ENCODE data around the gene CYP27B1.
"Not testable (repeated sequence)": the region's sequence is repeated elsewhere in the genome, so short reads cannot be mapped to it uniquely, and the experiment has no call there.

The CYP27B1 gene

DNA sequence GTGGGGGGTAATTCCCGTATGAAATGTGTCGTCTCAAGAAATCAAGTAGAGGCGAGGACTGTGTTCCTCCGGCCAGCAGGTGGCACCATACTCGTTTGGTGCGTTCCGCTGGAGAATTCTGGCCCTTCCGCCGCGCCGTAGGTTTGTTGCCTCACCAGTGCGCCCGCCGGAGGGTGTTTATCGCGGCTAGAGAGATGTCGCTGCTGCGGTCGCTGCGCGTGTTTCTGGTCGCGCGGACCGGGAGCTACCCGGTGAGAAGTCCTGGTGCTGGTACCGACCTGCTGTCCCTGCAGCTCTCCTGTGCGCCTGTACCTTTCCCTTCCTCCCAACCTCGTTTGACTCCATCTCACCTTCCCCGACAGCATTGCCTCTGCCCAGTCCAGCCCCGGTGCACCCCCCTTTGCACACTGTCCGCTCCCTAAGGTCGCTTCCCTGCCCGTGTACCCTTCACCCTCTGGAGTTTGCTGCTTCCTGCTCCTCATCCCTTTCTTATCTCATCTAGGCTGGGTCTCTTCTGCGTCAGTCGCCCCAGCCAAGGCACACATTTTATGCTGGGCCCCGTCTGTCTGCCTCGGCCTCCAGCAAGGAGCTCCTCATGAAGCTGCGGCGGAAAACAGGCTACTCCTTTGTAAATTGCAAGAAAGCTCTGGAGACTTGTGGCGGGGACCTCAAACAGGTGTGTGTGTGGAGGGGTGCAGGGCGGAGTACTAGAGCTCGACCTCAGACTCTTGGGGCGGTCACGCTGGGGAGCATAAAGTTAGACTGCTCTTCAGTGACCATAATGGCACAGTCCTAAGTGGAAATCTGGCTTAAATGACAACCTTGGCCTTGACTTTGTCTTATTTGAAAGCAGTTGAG, 16.0 kb upstream of the CYP27B1 start, which contains the start of gene TSFM:
Gene TSFM, plus strand, starts transcription at position 180 of the 858 bp plus-strand sequence. Its CDS starts 15 bp downstream, at position 195.
- peak; percentile 95 for DNase-seq

- no peak for DNase-seq
Measured at GRCh38 chr12:57782243-57782607, 15.3 kb upstream of the CYP27B1 start.

GRCh38 chr12:57781801-57782200, 14.9 kb upstream of the CYP27B1 start:
- no peak for DNase-seq

- no peak for DNase-seq
Measured at GRCh38 chr12:57781244-57781643, 14.4 kb upstream of the CYP27B1 start.

DNA sequence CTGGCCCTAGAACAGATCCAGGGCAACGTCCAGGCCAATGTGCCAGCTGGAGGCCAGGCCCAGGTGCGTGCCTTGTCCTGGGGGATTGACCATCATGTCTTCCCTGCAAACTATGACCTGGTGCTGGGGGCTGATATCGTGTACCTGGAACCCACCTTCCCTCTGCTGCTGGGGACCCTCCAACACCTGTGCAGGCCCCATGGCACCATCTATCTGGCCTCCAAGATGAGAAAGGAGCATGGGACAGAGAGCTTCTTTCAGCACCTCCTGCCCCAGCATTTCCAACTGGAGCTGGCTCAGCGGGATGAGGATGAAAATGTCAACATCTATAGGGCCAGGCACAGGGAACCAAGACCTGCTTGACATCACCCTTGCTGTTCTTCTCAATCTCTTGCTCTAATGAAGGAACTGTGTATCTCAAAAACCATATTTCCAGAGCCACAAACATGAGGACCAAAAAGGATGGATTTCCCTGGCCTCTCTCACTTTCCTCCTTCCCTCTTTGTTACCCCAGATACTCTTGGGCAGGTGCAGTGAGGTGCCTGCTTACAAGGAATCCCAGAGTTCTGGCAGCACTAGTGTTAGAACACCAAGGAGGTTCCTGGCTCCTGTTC, 13.5 kb upstream of the CYP27B1 start:
- no peak for DNase-seq

GRCh38 chr12:57779736-57780135, 12.9 kb upstream of the CYP27B1 start:
- no peak for DNase-seq

GRCh38 chr12:57777911-57778310, 11.0 kb upstream of the CYP27B1 start:
- DNase-seq, result no peak

DNA sequence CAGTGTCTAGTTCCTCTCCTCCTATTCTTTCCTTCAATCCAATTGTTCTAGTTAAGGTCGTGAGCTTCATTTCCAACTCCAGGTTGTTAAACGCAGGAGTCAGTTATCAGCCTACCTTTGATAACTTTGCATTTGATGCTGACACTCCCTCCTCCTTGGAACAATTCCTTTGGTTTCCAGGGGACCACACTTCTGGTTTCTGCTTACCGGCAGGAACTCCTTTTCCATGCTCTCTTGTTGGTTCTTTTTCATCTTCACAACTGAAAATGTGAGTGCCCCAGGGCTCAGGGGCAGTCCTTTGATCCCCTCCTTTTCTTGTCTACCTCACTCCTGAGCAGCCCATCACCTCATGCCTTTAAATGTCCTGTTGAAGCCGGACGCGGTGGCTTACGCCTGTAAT, 10.5 kb upstream of the CYP27B1 start:
- no peak for DNase-seq

DNA sequence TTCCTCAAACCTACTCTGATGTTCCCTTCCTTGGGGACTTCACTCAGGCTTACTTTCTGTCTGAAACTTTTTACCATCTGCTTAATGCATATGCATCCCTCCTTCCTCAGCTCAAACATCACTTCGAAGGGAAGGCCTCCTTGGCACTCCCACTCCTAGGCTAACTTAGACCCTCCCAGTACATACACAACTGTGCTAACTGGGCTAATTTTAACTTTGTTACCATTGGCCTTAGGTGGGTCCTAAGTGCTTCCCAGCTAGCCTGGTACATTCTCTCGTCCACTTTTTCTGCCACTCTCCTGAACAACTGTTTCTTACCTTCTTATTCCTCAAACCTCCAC, 9.3 kb upstream of the CYP27B1 start:
- no peak for DNase-seq

- DNase-seq, result no peak
Measured at GRCh38 chr12:57775563-57776246, 8.8 kb upstream of the CYP27B1 start.

GRCh38 chr12:57775044-57775443, 8.2 kb upstream of the CYP27B1 start:
- no peak for DNase-seq

DNA sequence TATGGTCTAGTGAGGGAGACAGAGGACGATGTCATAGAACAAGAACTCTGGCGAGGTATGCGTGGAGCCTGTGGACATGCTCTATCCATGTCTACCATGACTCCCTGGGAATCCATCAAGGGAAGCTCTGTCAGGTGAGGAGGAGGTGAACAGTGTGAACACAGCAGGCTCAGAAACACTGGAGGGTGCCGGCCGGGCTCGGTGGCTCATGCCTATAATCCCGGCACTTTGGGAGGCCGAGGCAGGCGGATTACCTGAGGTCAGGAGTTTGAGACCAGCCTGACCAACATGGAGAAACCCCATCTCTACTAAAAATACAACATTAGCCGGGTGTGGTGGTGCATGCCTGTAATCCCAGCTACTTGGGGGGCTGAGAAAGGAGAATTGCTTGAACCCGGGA, 7.8 kb upstream of the CYP27B1 start:
- DNase-seq, result not testable (repeated sequence)

DNA sequence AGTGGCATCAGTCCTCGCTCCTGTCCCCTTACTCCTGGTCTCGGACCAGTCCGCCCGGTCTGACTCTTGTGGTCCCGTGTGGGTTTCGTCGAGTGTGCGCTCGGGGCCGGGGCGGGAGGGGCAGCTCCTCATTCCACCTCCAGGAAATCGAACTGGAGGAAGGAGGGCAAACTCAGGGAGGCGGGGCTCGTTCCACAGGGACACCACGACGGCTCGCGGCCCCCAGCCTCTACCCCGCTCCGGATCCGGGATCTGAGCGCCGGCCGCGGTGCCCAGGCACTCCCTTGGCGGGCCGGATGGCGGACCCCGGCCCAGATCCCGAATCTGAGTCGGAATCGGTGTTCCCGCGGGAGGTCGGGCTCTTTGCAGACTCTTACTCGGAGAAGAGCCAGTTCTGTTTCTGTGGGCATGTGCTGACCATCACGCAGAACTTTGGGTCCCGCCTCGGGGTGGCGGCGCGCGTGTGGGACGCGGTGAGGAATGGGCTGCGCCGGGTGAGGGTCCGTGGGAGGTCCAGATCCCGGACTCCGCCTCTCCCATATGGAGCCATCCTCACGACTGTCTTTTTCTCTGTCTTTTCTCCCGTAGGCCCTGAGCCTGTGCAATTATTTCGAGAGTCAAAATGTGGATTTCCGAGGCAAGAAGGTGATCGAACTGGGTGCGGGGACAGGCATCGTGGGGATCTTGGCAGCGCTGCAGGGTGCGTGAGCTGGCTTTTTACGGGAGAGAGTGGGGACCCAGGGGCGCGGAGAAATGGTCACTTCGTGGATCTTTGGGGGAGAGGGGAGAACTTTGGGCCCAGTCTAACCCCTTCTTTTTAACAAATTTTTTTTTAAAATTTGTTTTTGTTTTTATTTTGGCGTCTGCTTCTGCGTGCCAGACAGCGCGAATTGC, 5.8 kb upstream of the CYP27B1 start, which contains the start of gene EEF1AKMT3:
Gene EEF1AKMT3, plus strand, starts transcription at position 186 of the 894 bp plus-strand sequence. Its CDS starts 111 bp downstream, at position 297.
- peak; percentile 45 for DNase-seq

DNA sequence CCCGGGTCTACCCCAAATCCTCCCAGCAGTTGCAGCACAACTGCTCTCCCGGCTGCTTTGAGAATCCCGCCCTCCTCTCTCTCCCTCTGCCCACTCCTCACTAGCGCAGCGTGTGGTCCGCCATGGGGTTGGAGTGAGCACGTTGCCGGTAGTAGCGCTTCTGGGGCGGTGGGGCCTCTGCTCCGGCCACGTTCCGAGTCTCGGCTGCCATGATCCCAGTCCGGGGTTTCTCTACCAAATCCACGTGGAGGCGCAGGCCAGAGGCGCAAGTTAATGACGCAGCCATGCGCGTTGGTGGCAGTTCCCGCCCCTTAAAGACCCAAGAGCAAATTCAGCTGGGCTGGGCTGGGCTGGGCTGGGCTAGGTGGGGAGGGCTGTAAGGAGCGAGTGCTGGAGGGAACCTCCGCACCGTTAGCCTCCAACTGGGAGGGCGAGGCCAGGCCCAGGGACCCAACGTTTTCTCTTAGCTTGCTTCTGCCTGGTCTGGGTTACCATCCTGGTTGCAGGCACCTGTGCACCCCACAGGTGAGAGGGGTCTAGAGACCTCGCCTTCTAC, 5.1 kb upstream of the CYP27B1 start, which contains the start of gene METTL1:
Gene METTL1, minus strand, starts transcription at position 233 of the 556 bp plus-strand sequence. Its CDS starts 22 bp downstream, at position 211.
- peak; percentile 96 for DNase-seq

DNA sequence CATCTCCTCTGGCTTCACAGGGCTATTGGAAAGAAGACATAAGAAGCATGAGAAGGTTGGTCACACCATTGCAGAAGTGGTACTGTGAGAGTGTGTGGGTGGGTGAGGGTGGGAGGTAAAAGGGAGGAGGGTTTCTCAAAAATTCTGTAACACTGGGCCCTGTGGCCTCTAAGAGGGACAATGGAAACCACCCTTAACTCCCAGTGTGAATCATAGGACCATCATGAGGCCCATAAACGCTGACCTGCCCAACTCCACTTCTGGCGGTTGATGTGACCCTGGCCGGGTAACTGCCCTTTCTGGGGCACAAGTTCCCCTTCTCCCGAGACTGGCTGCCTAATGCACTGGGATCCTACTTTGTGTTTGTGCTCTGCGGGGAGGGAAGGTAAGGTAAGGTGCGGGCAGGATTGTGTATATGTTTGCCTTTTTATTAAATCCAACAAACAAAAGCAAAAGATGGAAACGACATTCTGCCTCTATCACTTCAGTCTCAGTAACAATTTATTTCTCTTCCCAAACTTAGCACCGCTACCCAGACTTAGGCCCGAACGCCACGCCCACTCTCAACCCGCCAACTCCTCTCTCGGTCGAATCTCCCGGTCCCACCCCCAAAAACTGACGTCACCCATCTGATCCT, 4.5 kb upstream of the CYP27B1 start:
- DNase-seq, result peak; percentile 91

DNA sequence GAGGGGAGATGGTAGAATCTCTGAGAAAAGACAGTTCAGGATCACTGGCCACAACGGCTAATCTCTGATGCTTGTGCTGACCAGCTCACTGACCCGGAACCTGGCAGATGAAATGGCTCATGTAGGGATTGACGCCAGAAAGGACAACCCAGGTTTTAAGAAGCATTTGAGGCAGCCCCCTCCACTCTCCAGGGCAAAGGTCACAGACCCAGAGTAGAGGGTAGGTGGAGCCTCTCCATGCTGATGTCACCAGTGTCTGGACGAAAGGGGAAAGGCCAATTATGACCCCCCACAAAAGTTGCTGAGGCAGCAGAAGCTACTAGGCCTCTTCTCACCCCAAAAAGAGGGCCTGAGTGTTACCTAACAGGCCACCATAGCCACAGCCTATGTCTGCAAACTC, 3.9 kb upstream of the CYP27B1 start:
- DNase-seq, result no peak

- no peak for DNase-seq
Measured at GRCh38 chr12:57769594-57769993, 2.7 kb upstream of the CYP27B1 start.

DNA sequence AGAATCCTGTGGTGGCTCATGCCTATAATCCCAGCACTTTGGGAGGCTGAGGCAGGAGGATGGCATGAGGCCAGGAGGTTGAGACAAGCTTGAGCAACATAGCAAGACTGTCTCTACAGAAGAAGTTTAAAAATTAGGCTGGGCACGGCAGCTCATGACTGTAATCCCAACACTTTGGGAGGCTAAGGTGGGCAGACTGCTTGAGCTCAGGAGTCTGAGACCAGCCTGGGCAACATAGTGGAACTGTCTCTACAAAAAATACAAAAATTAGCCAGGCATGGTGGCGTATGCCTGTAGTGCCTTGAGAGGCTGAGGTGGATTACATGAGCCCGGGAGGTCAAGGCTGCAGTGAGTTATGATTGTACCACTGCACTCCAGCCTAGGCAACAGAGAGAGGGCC, 998 bp upstream of the CYP27B1 start:
- DNase-seq, result no peak

GRCh38 chr12:57767305-57767698, 424 bp upstream of the CYP27B1 start:
- no peak for DNase-seq

DNA sequence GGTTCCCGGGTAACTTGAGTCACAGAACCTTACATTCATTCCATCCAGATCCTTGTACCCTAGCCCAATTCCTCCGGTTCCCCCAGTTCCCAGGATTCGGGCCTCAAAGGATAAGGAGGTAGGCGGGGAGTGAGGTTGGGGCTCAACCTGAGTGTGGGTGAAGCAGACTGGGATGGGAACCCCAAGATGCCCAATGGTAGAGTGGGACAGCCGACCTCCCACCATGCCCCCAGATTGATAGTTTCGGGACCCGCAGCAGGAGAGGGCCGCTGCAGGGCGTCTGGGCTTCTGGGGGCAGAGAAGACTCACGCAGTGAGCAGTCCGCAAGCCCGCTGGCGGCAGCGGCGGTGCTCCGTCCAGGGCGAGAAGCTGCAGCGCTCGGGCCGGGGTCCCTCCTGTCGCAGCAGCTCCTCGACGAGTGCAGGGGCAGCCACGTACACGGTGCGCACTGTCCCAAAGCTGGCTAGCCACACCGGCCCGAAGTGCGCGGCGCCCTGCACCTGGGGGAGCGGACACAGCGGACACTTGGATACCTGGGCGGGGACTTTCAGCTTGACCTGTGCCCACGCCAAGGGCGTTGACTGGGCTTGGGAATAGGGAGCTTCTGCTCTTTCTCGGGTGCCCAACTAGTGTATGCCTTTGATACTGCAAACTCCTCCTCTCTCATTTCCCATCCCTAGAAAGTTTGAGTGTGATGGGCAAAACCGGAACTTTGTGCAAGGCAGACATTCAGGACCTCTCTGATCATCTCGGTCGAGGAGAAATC, 997 bp downstream of the CYP27B1 start:
- DNase-seq, result no peak
